Hematopoietic multipotent progenitor cell treated with erythropoietin and hydrocortisone succinate and interleukin-3 and kit ligand, for 4 days (in vitro differentiated cells): ENCODE measurements around the gene RIMS4.
A peak's percentile ranks its signal among the peaks of the same experiment; 100 is the strongest.
"Not testable (repeated sequence)": the region's sequence is repeated elsewhere in the genome, so short reads cannot be mapped to it uniquely, and the experiment has no call there.

ENCODE experiments used
- DNase-seq: peaks from one replicate; pipeline ENCODE4 v3.0.0-alpha.2; 2015

RIMS4 gene

DNA sequence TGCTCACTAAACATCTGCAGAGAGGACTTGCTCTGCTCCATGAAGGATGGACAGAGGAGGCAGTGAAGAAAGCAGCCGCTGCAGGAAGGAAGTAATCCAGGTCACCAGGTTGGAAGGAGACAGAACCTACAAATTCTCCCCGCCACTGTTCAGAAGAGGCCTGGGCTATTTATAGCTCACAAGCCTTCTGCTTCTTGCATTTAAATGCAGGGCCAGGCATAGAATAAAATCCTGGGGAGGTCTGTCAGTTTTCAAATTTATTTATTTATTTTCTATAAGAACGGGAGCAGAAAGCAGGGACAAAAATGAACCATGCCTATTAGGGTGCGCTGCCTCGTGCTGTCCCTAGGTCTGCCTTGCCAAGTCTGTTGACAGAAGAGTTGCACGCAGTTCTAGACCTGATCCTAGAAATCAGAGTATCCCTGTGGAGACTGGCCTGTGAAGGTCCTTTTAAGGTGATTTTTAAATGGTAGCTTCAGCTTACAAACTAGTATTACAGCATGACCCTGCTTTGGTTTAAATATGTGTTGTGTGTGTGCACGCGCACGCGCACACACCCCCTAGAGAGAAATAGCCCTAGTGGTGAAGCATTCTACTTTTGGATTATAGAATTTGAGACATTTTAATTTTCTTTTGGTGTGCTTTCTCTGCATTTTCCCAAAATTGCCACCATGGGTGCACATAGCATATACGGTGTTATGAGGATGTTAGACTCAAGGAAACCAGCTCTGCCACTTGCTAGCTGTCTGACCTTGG, 19.5 kb downstream of the RIMS4 start:
- DNase-seq = no peak

- DNase-seq = no peak
Measured at GRCh38 chr20:44788706-44789456, 21.5 kb downstream of the RIMS4 start.

DNA sequence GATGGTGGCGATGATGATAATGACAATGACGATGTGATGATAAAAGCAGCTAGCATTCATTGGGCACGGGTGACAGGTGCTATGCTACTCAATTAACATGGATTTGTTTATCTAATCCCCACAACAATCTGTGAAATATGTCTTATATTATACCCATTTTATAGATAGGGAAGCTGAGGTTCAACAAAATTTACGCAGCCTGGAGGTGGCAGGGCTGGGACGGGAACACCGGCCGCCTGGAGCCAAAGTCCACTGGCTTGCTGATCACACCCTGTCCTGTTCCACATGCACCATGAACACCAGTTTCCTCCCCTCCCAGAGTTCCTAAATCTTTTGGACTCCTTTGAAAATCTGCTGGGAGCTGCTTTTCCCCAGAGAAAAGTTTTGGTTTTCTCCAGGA, 23.0 kb downstream of the RIMS4 start:
- DNase-seq = no peak

DNA sequence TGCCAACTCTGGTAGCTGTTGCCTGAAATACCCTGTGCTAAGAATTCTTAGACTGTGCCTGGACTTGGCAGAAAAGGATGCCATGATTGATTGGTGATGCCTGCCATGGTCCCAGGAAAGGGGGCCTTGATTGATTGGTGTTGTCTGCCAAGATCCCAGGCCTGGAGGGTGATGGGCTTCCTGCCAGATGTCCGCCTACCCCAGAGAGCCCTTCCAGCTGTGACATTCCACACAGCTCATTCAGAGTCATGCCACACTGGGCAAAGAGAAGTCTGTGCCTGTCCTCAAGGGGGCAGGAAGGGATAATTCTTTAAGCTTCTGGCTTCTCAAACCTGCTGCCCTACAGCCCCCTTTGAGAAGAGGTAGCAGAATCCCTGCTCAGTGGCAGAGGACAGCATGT, 24.6 kb downstream of the RIMS4 start:
- DNase-seq = no peak

DNA sequence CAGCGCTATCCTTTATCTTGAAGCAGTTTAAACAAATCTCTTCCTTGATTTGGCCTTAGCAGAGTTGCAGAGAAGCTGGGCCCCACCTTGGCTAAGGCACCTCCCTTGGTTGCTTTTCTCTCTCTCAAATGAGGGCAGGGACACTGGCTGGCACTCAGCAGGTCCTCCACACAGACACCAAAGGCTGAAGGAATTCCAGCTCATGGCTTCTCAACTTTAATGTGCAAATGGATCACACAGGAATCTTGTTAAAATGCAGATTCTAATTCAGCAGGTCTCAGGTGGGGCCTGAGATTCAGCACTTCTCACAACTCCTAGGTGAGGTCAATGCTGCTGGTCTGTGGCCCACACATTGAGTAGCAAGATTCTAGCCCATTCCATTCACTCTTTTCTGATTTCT, 25.7 kb downstream of the RIMS4 start:
- DNase-seq = no peak

DNA sequence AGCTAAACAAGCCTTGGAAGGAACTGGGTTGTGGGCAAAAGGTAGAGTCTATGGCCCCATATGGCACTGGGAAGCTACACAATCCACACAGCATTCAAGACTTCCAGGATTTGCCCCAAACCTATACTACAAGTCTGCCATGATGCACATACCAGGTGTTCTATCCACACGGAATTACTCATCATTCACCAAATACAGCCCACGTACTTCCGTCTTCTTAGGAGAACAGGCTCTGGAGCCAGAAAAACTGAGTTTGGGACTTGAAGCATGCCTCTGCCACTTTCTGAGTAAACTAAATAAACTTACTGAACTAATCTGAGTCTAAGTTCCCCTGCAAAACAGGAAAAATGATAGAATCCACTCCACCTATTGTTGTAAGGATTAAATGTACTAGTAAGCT, 28.6 kb downstream of the RIMS4 start:
- no peak for DNase-seq

DNA sequence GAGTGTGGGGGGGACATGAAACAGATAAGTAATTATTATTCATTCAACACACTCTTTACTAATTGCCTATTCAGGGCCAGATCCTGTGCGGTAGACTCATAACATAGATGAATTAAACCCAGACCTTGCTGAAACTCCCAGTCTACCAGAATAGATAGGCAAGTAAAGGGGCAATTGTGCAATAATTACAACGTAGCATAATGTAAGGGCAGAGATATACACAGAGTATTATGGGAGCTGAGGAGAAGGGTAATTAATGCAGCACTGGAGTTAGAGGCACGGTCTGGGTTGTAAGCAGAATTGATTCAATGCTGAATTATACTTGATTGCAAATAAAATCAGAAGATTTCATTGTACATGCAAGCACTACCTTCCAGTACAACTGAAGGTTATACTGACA, 29.2 kb downstream of the RIMS4 start:
- DNase-seq = no peak

- peak; percentile 82 for DNase-seq
Measured at GRCh38 chr20:44780226-44780625, 30.1 kb downstream of the RIMS4 start.

- DNase-seq = peak; percentile 66
Measured at GRCh38 chr20:44776980-44777379, 33.4 kb downstream of the RIMS4 start.

- no peak for DNase-seq
Measured at GRCh38 chr20:44773070-44773829, 37.1 kb downstream of the RIMS4 start.

GRCh38 chr20:44772636-44773035, 37.7 kb downstream of the RIMS4 start:
- DNase-seq = no peak

- DNase-seq = no peak
Measured at GRCh38 chr20:44771172-44771535, 39.2 kb downstream of the RIMS4 start.

GRCh38 chr20:44770484-44771171, 39.7 kb downstream of the RIMS4 start:
- DNase-seq = no peak

- no peak for DNase-seq
Measured at GRCh38 chr20:44769481-44769863, 40.9 kb downstream of the RIMS4 start.

DNA sequence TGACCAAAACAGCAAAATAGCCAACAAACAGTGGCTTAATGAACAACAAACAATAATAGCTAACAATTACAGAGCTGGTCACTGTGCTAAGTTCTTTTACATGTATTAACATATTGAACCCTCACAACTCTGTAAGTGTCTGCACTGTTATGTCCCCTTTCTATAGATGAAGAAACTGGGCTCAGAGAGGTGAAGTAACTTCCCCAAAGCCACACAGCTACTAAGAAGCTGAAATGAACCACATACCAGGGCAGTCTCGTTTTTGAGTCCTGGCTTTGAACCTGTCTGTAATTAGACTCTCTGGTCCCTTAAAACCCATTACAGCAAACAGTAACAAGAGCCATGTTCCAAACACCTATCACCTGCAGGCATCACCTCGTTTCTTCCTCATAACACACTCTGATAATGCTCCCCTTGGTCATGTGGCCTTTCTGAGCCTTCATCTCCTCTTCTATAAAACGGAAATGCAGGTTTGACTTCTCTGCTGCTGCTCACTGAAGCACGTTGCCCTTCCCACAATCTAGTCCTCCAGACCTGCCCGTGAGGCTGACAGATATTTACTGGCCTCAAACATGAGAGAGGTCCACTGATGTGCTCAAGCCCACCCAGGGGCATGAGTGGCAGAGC, 41.4 kb downstream of the RIMS4 start:
- no peak for DNase-seq

- DNase-seq = no peak
Measured at GRCh38 chr20:44768256-44768655, 42.1 kb downstream of the RIMS4 start.

DNA sequence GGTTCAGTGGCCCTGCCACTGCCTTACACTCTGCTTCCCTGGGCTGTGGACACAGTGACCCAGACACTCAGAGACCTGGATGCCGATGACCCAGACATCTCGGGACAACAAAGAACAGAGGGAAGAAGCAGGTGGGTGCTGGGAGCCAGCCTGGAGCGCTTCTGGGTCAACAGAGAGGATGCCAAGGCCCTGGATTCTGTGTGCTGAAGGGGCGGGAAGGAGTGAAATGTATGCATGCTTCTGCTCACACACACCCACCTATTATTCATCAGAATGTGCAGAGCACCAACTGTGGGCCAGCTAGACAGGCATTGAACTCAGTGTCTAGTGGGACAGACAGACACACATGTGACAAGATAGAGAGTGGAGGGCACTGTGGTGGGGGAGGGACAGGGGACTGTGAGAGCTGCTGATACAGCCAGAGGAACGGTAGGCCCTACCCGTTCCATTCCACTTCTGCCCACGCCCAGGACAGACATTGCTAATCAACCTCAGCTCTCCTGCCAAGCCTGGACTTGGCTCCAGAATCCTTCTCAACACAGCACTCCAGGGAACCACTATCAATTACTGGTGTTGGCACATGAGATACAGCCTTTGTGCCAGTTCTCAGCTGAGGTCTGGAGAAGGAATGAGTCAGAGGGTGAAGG, 44.5 kb downstream of the RIMS4 start:
- no peak for DNase-seq

DNA sequence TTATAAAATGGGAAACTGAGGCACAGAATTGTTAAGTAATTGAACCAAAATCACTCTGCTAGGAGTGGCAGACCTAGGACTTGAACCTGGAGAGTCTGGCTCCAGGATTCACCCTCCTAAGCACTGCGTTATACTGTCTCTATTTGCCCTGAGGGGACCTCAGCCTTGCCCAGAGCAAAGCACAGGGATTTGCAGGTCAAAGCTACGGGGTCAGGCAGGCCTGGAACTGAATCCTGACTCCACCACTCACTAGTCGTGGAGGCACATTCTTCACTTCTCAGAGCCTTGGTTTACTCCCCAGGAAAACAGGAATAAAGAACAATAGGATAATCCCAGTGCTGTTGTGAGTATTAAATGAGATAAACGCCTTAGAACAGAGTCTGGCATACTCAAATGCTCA, 45.3 kb downstream of the RIMS4 start:
- no peak for DNase-seq

- DNase-seq = not testable (repeated sequence)
Measured at GRCh38 chr20:44763798-44764197, 46.5 kb downstream of the RIMS4 start.

GRCh38 chr20:44762466-44763140, 47.7 kb downstream of the RIMS4 start:
- DNase-seq = no peak

DNA sequence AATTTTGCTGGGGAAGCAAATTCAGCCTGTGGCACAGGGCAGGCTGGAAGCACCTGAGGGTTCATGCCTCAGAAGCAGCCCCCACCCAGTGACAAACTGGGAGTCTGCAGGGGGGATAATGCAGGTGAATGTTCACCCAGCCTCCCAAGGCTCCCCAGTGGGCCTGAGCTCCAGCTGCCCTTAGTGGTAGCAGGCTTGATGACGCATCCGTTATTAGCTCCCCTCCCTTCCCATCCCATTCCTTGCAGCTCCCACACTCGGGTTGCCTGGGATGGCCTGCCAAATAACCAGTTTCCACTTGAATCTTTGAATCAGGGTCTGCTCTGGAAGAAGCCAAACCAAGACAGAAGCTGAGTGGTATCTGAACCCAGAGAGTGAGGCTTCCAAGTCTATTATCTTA, 48.9 kb downstream of the RIMS4 start:
- no peak for DNase-seq

DNA sequence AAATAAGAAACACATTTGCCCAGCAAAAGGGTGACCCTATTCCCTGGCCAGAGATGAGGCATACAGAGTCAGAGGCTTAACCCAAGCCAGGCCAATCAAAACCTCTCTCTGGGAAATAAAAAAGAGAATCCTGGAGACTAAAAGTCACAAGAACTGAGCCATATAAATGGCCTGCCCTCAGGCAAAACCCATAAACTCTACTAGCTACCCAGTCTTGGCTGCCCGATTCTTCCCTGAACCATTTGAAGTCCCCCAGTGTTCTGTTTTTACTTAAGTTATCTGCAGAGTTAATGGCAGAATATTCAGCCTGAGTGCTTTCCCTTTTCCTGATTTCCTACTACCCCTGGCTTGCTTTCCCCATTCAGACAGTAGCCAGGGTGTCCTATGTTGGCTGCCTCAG, 50.8 kb downstream of the RIMS4 start:
- DNase-seq = no peak
